Subcutaneous adipose tissue (tissue), 4 donors: Measurements from ENCODE around the gene KCNMB2. TPM values are rescaled to one million over a fixed set of nuclear protein-coding genes. Genes with fewer than 3 reads are reported as not detected.

Experiments used
- CTCF ChIP-seq: fragments of 450-650 bp; IDR thresholded peaks from one replicate; pipeline ENCODE4 v1.5.1; 2016; ENCODE audit warnings: low read depth, mild to moderate bottlenecking, control low read depth, antibody characterized with exemption, moderate library complexity
- total RNA-seq, 4 donors: library from RNA; depleted of rRNA; stranded (reverse); fragments of >200 nt; gene quantifications; one replicate each; pipeline ENCODE4 v1.1.0, GENCODE V29; 2016

KCNMB2 gene
- total RNA-seq, 4 donors from 2014 or later = not detected

GRCh38 chr3:178684881-178685590, 148.8 kb downstream of the KCNMB2 start:
- no peak for TF ChIP-seq CTCF

- TF ChIP-seq CTCF = no peak
Measured at GRCh38 chr3:178685591-178685906, 149.3 kb downstream of the KCNMB2 start.

GRCh38 chr3:178686826-178687225, 150.6 kb downstream of the KCNMB2 start:
- no peak for TF ChIP-seq CTCF

GRCh38 chr3:178690571-178690970, 154.3 kb downstream of the KCNMB2 start:
- TF ChIP-seq CTCF = no peak

GRCh38 chr3:178699364-178699763, 163.1 kb downstream of the KCNMB2 start:
- no peak for TF ChIP-seq CTCF

GRCh38 chr3:178699810-178700209, 163.6 kb downstream of the KCNMB2 start:
- TF ChIP-seq CTCF = no peak

- TF ChIP-seq CTCF = no peak
Measured at GRCh38 chr3:178703268-178703975, 167.2 kb downstream of the KCNMB2 start.
